ENCODE results near the gene TEDC2.

Gene TEDC2

DNA sequence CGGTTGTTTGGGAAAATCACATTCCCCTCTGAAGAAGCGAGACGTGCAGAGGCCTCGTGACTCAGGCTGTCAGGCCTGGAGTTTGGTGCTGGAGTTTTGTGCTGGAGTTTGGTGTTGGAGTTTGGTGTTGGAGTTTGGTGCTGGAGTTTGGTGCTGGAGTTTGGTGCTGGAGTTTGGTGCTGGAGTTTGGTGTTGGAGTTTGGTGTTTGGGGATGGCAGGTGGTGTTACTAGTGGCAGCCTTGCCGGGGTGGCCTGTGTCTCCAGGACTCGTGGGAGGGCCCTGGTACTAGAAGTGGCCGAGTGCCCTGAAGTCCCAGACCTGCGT lies 27.6 kb downstream of the TEDC2 start:
- no peak overlapping the region for H3K4me3 ChIP-seq (ENCODE audit: low read depth, low read length)
- DNase-seq (ENCODE audit: low read depth, low spot score): no peak
- TF ChIP-seq, protein P1, sequence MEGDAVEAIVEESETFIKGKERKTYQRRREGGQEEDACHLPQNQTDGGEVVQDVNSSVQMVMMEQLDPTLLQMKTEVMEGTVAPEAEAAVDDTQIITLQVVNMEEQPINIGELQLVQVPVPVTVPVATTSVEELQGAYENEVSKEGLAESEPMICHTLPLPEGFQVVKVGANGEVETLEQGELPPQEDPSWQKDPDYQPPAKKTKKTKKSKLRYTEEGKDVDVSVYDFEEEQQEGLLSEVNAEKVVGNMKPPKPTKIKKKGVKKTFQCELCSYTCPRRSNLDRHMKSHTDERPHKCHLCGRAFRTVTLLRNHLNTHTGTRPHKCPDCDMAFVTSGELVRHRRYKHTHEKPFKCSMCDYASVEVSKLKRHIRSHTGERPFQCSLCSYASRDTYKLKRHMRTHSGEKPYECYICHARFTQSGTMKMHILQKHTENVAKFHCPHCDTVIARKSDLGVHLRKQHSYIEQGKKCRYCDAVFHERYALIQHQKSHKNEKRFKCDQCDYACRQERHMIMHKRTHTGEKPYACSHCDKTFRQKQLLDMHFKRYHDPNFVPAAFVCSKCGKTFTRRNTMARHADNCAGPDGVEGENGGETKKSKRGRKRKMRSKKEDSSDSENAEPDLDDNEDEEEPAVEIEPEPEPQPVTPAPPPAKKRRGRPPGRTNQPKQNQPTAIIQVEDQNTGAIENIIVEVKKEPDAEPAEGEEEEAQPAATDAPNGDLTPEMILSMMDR (IDR thresholded peaks at IDR 0.05; ENCODE audit: low read depth, low read length): no peak
- in situ Hi-C loops (cut with HindIII; ENCODE audit: low sequenced_read_pairs): no loop called here

DNA sequence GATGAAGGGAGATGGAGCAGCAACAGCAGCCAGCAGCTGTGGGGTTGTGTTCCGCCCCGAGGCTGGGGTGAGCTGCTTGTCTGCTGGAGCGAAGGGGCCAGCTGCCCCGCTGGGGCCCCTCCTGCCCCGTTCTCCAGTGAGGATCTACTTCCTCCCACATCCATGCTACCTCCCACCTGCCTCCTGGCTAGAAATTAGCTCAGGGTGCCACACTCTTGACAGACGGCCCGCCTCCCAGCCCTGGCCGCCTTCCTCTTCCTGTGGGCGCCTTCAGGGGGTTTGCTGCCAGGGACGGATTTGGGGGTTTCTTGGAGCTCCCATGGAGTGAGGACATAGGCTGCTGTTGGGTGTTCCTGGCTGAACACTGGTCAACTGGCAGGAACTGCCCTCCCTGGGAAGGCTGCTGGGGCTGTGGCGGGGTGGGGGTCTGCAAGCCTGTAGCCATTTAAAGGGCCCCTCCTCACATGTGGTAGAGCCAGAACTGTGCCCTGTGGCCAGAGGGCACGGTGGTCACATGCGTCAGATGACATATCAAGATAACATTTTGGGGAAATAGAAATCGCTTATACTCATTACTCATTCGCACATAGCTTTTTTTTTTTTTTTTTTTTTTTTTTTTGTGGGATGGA lies 28.1 kb downstream of the TEDC2 start:
- DNase-seq (ENCODE audit: low read depth, low spot score): no peak
- TF ChIP-seq, protein P1 (IDR thresholded peaks at IDR 0.05; ENCODE audit: low read depth, low read length): no peak
- H3K4me3 ChIP-seq (ENCODE audit: low read depth, low read length): no peak overlapping the region
- in situ Hi-C loops (cut with HindIII; ENCODE audit: low sequenced_read_pairs): no loop called here

DNA sequence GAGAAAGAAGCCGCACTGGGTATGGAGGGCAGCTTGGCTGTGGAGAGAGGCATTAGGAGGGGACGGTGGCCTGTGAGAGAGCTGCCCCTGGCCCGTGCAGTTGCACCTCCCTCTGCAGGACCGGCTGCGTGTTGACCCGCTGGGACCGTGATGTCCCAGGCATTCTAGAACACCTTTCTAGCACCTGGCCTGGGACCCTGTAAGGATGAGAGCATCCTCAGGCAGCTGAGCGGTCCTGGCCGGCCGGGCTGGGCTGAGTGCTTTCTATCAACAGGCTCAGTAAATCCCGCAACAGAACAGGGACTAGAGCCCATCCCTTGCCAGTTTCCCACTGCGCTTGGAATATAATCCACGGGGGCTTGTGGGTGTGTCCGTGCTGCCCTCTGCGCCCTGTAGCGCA lies 29.7 kb downstream of the TEDC2 start:
- in situ Hi-C loops (cut with HindIII; ENCODE audit: low sequenced_read_pairs): no loop called here
- DNase-seq (ENCODE audit: low read depth, low spot score): no peak
- TF ChIP-seq, protein P1 (IDR thresholded peaks at IDR 0.05; ENCODE audit: low read depth, low read length): no peak
- no peak overlapping the region for H3K4me3 ChIP-seq (ENCODE audit: low read depth, low read length)

DNA sequence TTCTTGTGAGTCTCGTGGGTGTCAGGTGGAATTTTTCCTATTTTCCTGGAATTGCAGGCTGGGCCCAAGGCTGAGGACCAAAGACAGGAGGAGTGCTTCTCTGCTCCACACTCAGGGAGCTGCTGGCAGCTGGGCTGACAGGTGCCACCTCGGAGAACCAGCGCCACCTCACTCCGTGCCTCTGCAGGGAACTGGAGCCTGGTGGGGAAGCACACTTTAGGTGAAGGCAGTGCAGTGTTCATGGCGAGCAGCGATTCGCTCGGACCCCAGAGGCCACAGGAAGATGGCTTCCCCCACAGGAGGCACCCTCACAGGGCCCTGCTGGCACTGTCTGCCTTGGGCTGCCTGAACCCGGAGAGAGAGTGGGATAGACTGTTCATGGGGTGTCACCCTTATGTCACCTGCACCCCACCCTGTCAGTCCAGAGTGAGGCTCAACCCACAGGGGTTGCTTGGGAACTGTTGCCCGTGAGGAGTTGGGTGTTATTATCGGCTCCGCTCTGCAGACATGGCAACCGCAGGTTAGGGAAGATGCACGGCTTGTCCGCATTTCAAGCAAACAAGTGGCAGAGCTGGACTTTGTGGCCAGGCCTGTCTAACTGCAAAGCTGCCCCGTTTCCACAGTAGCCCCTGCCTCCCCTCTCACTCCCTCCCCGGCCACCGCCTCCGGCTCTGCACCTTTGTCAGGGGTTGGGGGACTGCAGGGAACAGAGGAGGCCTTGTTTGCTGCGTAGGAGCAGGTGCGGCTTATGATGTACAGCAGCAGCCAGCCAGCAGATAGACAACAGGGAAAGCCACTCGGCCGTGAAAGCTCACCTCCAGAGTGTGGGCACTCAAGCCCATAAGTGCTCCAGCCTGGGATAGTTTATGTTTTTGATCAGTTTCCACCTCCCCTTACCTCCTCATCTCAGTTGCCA lies 30.5 kb downstream of the TEDC2 start:
- TF ChIP-seq, protein P1 (IDR thresholded peaks at IDR 0.05; ENCODE audit: low read depth, low read length): no peak
- no peak for DNase-seq (ENCODE audit: low read depth, low spot score)
- in situ Hi-C loops (cut with HindIII; ENCODE audit: low sequenced_read_pairs): no loop called here
- H3K4me3 ChIP-seq (ENCODE audit: low read depth, low read length): no peak overlapping the region

DNA sequence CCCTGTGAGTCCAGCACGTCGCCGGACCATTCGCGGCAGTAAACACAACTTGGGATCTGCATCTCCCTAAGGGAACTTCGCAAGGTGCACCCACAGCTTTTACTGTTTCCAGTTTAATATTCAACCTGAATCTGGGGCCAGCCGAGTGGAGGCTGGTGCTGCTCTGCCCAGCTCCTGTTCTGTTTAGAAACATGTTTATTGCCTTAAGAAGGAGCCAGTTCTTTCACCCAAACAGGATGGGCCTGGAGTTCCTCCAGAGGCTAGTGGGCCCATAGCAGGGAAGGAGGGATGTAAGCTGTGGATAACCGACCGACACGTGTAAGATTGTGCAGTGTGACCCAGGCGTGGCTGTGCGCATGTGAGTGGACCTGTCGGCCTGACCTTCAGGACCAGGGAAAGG lies 32.4 kb downstream of the TEDC2 start:
- in situ Hi-C loops (cut with HindIII; ENCODE audit: low sequenced_read_pairs): no loop called here
- no peak for DNase-seq (ENCODE audit: low read depth, low spot score)
- H3K4me3 ChIP-seq (ENCODE audit: low read depth, low read length): no peak overlapping the region
- TF ChIP-seq, protein P1 (IDR thresholded peaks at IDR 0.05; ENCODE audit: low read depth, low read length): no peak

DNA sequence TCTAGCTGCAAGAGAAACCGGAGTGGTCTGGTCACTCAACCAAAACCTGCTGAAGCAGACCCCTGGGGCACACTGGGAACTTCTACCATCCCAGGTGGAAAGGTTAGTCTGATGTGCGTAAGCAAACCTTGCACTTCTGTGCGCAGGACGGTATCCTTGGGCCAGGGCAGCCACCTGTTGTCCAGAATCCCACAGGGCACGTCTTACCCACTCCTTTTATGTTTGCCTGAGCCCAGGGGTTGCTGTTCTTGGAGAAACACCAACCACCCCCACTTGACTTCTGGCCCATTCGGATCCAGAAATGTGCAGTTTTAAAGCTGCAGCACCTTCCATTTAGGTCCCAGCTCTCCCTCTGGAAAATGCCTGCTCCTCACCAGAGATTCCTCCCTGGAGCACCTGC lies 33.7 kb downstream of the TEDC2 start:
- TF ChIP-seq, protein P1 (IDR thresholded peaks at IDR 0.05; ENCODE audit: low read depth, low read length): no peak
- in situ Hi-C loops (cut with HindIII; ENCODE audit: low sequenced_read_pairs): no loop called here
- no peak for DNase-seq (ENCODE audit: low read depth, low spot score)
- H3K4me3 ChIP-seq (ENCODE audit: low read depth, low read length): no peak overlapping the region
